ENCODE measurements around the gene SMG6.
A peak's percentile ranks its signal among the peaks of the same experiment; 100 is the strongest.

SMG6 gene

GRCh38 chr17:2138318-2138717 lies 165.3 kb downstream of the SMG6 start:
- no peak for DNase-seq
- in situ Hi-C loops (cut with HindIII; ENCODE audit: low pct_ligation_motif_present, low pct_unique_long_range_greater_than_20kb, low sequenced_read_pairs): no loop called here

DNA sequence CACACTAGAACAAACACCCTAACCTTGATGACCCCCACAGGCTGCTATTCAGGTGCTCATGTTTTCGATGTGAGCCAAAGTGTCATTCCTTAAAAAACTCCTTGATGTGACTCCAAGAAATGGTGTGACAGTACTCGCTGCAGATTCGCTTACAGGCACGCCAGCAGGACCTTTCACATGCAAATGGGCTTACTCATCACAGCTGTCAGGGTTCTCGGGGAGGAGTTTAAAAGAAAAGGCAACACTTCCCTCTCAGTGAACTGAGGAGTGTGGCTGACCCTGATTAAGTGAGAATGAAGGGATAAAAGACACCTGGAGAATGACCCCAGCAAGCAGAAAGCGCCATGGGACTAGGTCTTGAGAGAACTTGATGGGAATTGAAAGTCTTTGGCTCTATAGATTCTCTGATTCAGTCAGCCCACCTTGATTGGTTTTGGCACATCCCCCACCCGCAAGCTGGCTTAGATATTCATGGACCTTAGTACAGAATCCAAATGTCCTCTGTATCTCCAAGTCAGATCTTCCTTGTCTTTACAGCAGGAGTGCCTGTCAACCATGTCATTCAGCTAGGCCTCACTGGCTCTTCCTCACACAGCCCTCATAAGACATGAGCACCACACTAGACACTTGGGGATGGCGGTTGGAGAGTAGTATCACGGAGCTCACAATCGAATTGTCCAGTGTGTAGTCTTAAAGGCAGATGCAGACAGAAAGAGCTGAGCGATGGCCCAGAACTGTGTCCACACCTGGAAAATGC lies 166.1 kb downstream of the SMG6 start:
- DNase-seq: peak; percentile 45
- in situ Hi-C loops (cut with HindIII; ENCODE audit: low pct_ligation_motif_present, low pct_unique_long_range_greater_than_20kb, low sequenced_read_pairs): no loop called here

DNA sequence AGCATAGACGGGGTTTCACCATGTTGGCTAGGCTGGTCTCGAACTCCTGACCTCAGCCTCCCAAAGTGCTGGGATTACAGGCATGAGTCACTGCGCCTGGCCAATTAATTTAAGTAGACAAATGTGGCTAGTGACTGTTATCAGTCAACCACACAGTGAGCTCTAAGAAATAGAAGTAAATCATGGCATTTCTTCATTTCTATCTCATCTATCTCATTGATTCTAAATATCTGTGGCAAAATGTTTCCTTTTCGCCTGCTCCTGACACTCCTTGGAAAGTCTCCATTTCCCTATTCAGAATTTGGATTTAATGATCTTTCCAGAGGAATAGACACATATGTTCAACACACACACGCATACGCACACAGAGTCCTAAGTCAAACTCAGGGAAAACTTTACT lies 167.3 kb downstream of the SMG6 start:
- in situ Hi-C loops (cut with HindIII; ENCODE audit: low pct_ligation_motif_present, low pct_unique_long_range_greater_than_20kb, low sequenced_read_pairs): no loop called here
- DNase-seq: no peak

GRCh38 chr17:2128011-2128410 lies 175.6 kb downstream of the SMG6 start:
- in situ Hi-C loops (cut with HindIII; ENCODE audit: low pct_ligation_motif_present, low pct_unique_long_range_greater_than_20kb, low sequenced_read_pairs): no loop called here
- DNase-seq: no peak

DNA sequence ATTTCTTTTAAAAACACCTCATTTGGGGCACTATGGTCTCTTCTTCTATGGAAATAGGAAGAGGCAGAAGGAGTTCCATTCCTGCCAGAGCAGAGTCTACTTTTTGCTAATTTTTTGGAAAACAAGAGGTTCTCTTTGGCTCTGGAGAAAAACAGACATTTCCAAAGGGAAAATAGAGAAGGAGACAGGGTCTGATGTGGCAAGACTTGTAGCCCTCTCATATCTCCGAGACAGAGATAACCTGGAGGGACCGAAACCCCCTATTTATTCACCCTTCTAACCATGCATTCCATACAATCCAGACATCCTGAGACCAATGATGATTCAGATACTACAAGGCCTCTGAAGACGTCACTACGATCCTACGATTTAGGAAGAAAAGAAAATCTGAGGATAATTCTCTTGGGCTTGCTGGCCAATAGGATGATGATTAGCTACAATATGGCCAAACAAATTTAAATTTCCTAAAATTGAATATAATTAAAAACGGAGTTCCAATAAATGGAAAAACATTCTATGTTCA lies 178.5 kb downstream of the SMG6 start:
- no peak for DNase-seq
- in situ Hi-C loops (cut with HindIII; ENCODE audit: low pct_ligation_motif_present, low pct_unique_long_range_greater_than_20kb, low sequenced_read_pairs): no loop called here

DNA sequence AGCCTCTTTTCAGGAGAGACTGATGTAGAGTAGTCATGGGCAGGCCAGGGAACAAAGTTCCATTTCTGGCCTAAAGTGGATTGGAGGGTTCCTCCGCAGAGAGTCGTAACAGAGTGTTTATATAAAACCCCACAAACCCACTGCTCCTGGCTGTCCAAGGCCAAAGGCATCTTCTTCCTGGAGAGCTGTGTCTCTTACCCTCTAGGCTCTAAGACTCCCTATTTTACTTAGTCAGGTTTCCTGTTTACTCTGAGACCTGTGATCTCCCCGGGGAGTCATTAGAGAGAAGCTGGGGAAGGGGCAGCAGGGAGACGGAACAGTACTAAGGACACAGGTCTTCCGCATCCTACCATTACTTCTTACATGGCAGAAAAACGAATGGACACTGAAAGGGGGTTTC lies 179.2 kb downstream of the SMG6 start:
- no peak for DNase-seq
- in situ Hi-C loops (cut with HindIII; ENCODE audit: low pct_ligation_motif_present, low pct_unique_long_range_greater_than_20kb, low sequenced_read_pairs): no loop called here

GRCh38 chr17:2123375-2124251 lies 180.0 kb downstream of the SMG6 start:
- in situ Hi-C loops (cut with HindIII; ENCODE audit: low pct_ligation_motif_present, low pct_unique_long_range_greater_than_20kb, low sequenced_read_pairs): no loop called here
- no peak for DNase-seq

GRCh38 chr17:2122641-2123302 lies 180.8 kb downstream of the SMG6 start:
- in situ Hi-C loops (cut with HindIII; ENCODE audit: low pct_ligation_motif_present, low pct_unique_long_range_greater_than_20kb, low sequenced_read_pairs): no loop called here
- no peak for DNase-seq

DNA sequence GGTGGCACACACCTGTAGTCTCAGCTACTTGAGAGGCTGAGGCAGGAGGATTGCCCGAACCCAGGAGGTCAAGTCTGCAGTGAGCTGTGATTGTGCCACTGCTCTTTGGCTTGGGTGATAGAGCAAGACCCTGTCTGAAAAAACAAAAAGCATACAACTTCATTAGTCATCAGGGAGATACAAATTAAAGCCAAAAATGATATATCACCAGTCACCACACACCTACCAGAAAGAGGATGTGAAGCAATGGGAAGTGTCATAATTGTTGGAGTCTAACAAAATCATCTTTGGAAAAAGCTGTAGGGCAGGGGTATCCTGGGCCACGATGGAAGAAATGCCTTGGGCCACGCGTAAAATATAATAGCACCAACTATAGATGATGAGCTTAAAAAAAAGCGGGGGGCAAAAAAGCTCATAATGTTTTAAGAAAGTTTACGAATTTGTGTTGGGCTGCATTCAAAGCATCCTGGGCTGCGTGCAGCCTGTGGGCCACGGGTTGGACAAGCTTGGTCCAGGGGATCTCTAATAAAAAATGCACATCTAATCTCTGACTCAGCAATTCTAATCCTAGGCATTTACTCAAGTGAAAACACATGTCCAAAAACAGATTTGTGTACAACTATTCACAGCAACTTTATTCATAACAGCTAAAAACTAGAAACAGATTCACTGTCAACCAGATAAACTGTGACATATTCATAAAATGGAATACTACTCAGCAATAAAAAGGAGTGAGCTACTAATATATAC lies 182.8 kb downstream of the SMG6 start:
- no peak for DNase-seq
- in situ Hi-C loops (cut with HindIII; ENCODE audit: low pct_ligation_motif_present, low pct_unique_long_range_greater_than_20kb, low sequenced_read_pairs): no loop called here

- in situ Hi-C loops (cut with HindIII; ENCODE audit: low pct_ligation_motif_present, low pct_unique_long_range_greater_than_20kb, low sequenced_read_pairs): no loop called here
- no peak for DNase-seq
Measured at GRCh38 chr17:2113279-2113622, 190.3 kb downstream of the SMG6 start.

- no peak for DNase-seq
- in situ Hi-C loops (cut with HindIII; ENCODE audit: low pct_ligation_motif_present, low pct_unique_long_range_greater_than_20kb, low sequenced_read_pairs): no loop called here
Measured at GRCh38 chr17:2111691-2112090, 191.9 kb downstream of the SMG6 start.

- no peak for DNase-seq
- in situ Hi-C loops (cut with HindIII; ENCODE audit: low pct_ligation_motif_present, low pct_unique_long_range_greater_than_20kb, low sequenced_read_pairs): no loop called here
Measured at GRCh38 chr17:2110436-2110835, 193.1 kb downstream of the SMG6 start.

- no peak for DNase-seq
- in situ Hi-C loops (cut with HindIII; ENCODE audit: low pct_ligation_motif_present, low pct_unique_long_range_greater_than_20kb, low sequenced_read_pairs): no loop called here
Measured at GRCh38 chr17:2108170-2108569, 195.4 kb downstream of the SMG6 start.

GRCh38 chr17:2107506-2107905 lies 196.1 kb downstream of the SMG6 start:
- no peak for DNase-seq
- in situ Hi-C loops (cut with HindIII; ENCODE audit: low pct_ligation_motif_present, low pct_unique_long_range_greater_than_20kb, low sequenced_read_pairs): no loop called here

DNA sequence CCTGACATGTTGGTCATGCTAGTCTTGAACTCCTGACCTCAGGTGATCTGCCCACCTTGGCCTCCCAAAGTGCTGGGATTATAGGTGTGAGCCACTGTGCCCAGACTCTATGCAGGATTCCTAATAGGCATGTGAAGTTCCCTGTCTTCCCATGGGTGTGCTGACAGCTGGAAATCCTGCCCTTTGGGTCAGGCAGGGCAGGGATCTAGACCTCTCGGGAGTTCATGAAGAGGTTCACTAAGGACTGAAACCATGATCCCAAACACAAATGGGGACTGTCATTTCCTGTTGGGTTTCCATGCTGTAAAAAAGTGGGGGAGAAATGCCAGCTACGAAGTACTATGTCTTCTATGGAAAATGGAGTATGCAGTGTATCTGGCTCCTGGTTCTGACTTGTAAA lies 196.5 kb downstream of the SMG6 start:
- in situ Hi-C loops (cut with HindIII; ENCODE audit: low pct_ligation_motif_present, low pct_unique_long_range_greater_than_20kb, low sequenced_read_pairs): no loop called here
- DNase-seq: no peak

DNA sequence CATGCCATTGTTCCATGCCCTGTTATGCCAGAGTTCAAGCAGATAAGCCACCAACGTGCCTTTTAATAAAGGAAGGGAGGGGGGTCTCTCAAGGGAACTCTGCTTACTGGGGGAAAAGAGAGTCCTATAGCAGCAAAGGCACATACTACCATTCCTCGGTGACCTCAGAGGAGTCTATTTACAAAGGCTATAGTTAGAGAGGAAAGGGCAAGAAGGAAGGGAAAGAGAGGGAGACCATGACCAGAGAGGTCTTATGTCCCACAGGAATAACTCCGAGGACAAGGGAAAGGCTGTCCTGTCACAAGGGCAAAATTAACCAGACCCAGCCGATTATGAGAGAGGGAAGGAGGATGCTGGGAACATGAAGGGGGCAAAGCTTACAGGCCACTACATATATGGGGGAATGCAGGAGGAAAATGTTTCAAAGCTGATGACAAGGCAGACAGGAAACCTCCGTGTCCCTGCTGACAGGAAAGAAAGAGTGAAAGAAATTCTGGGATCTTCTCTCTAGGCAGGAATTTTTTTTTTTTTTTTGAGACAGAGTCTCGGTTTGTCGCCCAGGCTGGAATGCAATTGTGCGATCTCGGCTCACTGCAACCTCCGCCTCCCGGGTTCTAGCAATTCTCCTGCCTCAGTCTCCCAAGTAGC lies 197.2 kb downstream of the SMG6 start:
- in situ Hi-C loops (cut with HindIII; ENCODE audit: low pct_ligation_motif_present, low pct_unique_long_range_greater_than_20kb, low sequenced_read_pairs): no loop called here
- DNase-seq: no peak

- no peak for DNase-seq
- in situ Hi-C loops (cut with HindIII; ENCODE audit: low pct_ligation_motif_present, low pct_unique_long_range_greater_than_20kb, low sequenced_read_pairs): no loop called here
Measured at GRCh38 chr17:2105663-2106062, 197.9 kb downstream of the SMG6 start.
